H9 (cell line): ENCODE results near the gene FAM219A. TPM values are rescaled to one million over a fixed set of nuclear protein-coding genes. Genes with fewer than 3 reads are reported as not detected.

Experiments used
- DNase-seq: peaks from one replicate; pipeline ENCODE4 v3.0.0-alpha.2; 2017
- H2AFZ ChIP-seq: one replicate; pipeline ENCODE4 v1.6.1; 2013; ENCODE audit warnings: mild to moderate bottlenecking, low read length, control low read depth, moderate library complexity
- H2AK5ac ChIP-seq: 2 replicates; pipeline ENCODE4 v1.6.1; 2013; ENCODE audit warnings: low read length, control low read depth, mixed read lengths; ENCODE audit not compliant: insufficient read length
- H2BK120ac ChIP-seq: one replicate; pipeline ENCODE4 v1.6.1; 2013; ENCODE audit warnings: low read depth, mild to moderate bottlenecking, low read length, control low read depth, inconsistent platforms; ENCODE audit not compliant: poor library complexity, severe bottlenecking
- H2BK12ac ChIP-seq: 2 replicates; pipeline ENCODE4 v1.6.1; 2013; ENCODE audit warnings: low read length, control low read depth, mixed read lengths, low read depth; ENCODE audit not compliant: insufficient read length
- H2BK15ac ChIP-seq: 2 replicates; pipeline ENCODE4 v1.6.1; 2013; ENCODE audit warnings: low read depth, low read length, control low read depth
- H2BK20ac ChIP-seq: one replicate; pipeline ENCODE4 v1.6.1; 2013; ENCODE audit warnings: low read depth, mild to moderate bottlenecking, low read length, control low read depth, inconsistent platforms; ENCODE audit not compliant: poor library complexity, severe bottlenecking
- H2BK5ac ChIP-seq: 2 replicates; pipeline ENCODE4 v1.6.1; 2013; ENCODE audit warnings: low read length, control low read depth, mixed read lengths; ENCODE audit not compliant: insufficient read length
- H3K14ac ChIP-seq: 2 replicates; pipeline ENCODE4 v1.6.1; 2013; ENCODE audit warnings: low read length, control low read depth; ENCODE audit not compliant: insufficient read depth
- H3K18ac ChIP-seq: 2 replicates; pipeline ENCODE4 v1.6.1; 2013; ENCODE audit warnings: low read depth, mild to moderate bottlenecking, mixed read lengths, low read length, control low read depth; ENCODE audit not compliant: insufficient read length
- H3K23ac ChIP-seq: 2 replicates; pipeline ENCODE4 v1.6.1; 2013; ENCODE audit warnings: low read length, control low read depth, mixed read lengths, low read depth; ENCODE audit not compliant: insufficient read length
- H3K23me2 ChIP-seq: 2 replicates; pipeline ENCODE4 v1.6.1; 2013; ENCODE audit warnings: low read depth, mild to moderate bottlenecking, mixed read lengths, low read length, control low read depth; ENCODE audit not compliant: insufficient read length, poor library complexity, severe bottlenecking
- H3K27ac ChIP-seq: 2 replicates; pipeline ENCODE4 v1.5.1; 2013; ENCODE audit warnings: low read length, control low read depth, mixed read lengths, low read depth; ENCODE audit not compliant: insufficient read length
- H3K27me3 ChIP-seq: 2 replicates; pipeline ENCODE4 v1.6.1; 2013; ENCODE audit warnings: low read length, control low read depth, inconsistent platforms; ENCODE audit not compliant: insufficient read depth
- H3K4ac ChIP-seq: 2 replicates; pipeline ENCODE4 v1.6.1; 2013; ENCODE audit warnings: low read depth, mild to moderate bottlenecking, control low read depth, inconsistent platforms, low read length, moderate library complexity
- H3K4me1 ChIP-seq: 2 replicates; pipeline ENCODE4 v1.6.1; 2013; ENCODE audit warnings: low read length, control low read depth, inconsistent platforms; ENCODE audit not compliant: insufficient read depth
- H3K4me2 ChIP-seq: 2 replicates; pipeline ENCODE4 v1.6.1; 2013; ENCODE audit warnings: low read length, control low read depth, mixed read lengths; ENCODE audit not compliant: insufficient read length, insufficient read depth
- H3K56ac ChIP-seq: 2 replicates; pipeline ENCODE4 v1.6.1; 2013; ENCODE audit warnings: low read depth, mild to moderate bottlenecking, mixed read lengths, low read length, control low read depth; ENCODE audit not compliant: insufficient read length
- H3K79me1 ChIP-seq: 2 replicates; pipeline ENCODE4 v1.6.1; 2013; ENCODE audit warnings: low read depth, mild to moderate bottlenecking, moderate library complexity, low read length, control low read depth, inconsistent platforms; ENCODE audit not compliant: insufficient read depth, poor library complexity, severe bottlenecking
- H3K79me2 ChIP-seq: 2 replicates; pipeline ENCODE4 v1.6.1; 2013; ENCODE audit warnings: low read length, control low read depth, inconsistent platforms; ENCODE audit not compliant: insufficient read depth
- H3K9ac ChIP-seq: 2 replicates; pipeline ENCODE4 v1.6.1; 2013; ENCODE audit warnings: low read length, control low read depth, mixed read lengths; ENCODE audit not compliant: insufficient read length; ENCODE audit errors: extremely low read depth
- H3K9me3 ChIP-seq: one replicate; pipeline ENCODE4 v1.6.1; 2013; ENCODE audit warnings: low read depth, low read length, inconsistent platforms; ENCODE audit not compliant: control insufficient read depth
- H3T11ph ChIP-seq: one replicate; pipeline ENCODE4 v1.6.1; 2013; ENCODE audit warnings: mild to moderate bottlenecking, low read length, control low read depth, inconsistent platforms
- H4K20me1 ChIP-seq: one replicate; pipeline ENCODE4 v1.6.1; 2013; ENCODE audit not compliant: control insufficient read depth, insufficient read length, insufficient read depth
- H4K5ac ChIP-seq: 2 replicates; pipeline ENCODE4 v1.6.1; 2013; ENCODE audit warnings: low read depth, mild to moderate bottlenecking, mixed read lengths, low read length, control low read depth; ENCODE audit not compliant: insufficient read length
- H4K8ac ChIP-seq: replicated peaks from 2 replicates; pipeline ENCODE4 v1.6.1; 2013; ENCODE audit warnings: low read length, control low read depth, mixed read lengths, low read depth; ENCODE audit not compliant: insufficient read length
- H4K91ac ChIP-seq: 2 replicates; pipeline ENCODE4 v1.6.1; 2013; ENCODE audit warnings: low read depth, mild to moderate bottlenecking, moderate library complexity, mixed read lengths, low read length, control low read depth; ENCODE audit not compliant: insufficient read length
- H3K27ac Mint-ChIP-seq, 3 experiments: 2 replicates in 2 of 3; 3 replicates in 1 of 3; pipeline ENCODE4 v1.8.0; 2020 to 2021; ENCODE audit warnings: mixed read lengths in 3 of 3, mild to moderate bottlenecking in 1 of 3, moderate library complexity in 1 of 3
- H3K27me3 Mint-ChIP-seq: 2 replicates; pipeline ENCODE4 v1.8.0; 2021; ENCODE audit warnings: low read depth, mild to moderate bottlenecking, moderate library complexity, mixed read lengths
- H3K36me3 Mint-ChIP-seq, 3 experiments: 2 replicates in 2 of 3; 3 replicates in 1 of 3; pipeline ENCODE4 v1.8.0; 2020 to 2021; ENCODE audit warnings: low read depth in 3 of 3, mixed read lengths in 3 of 3; ENCODE audit not compliant: insufficient read depth in 1 of 3
- H3K4me1 Mint-ChIP-seq, 2 experiments: 2 replicates each; pipeline ENCODE4 v1.8.0; 2020; ENCODE audit warnings: mixed read lengths in 2 of 2
- H3K4me3 Mint-ChIP-seq, 2 experiments: 2 replicates in 1 of 2; 3 replicates in 1 of 2; pipeline ENCODE4 v1.8.0; 2020 to 2021; ENCODE audit warnings: mild to moderate bottlenecking in 2 of 2, mixed read lengths in 2 of 2, moderate library complexity in 1 of 2
- H3K9me3 Mint-ChIP-seq, 2 experiments: 2 replicates in 1 of 2; 3 replicates in 1 of 2; pipeline ENCODE4 v1.8.0; 2020; ENCODE audit warnings: mild to moderate bottlenecking in 2 of 2, mixed read lengths in 2 of 2, moderate library complexity in 1 of 2
- WGBS: extraction: QIAGEN DNeasy Blood & Tissue Kit; methylation state at CpG from one replicate; pipeline ENCODE4 v1.1.7; 2013; ENCODE audit warnings: missing lambda C conversion rate, low lambda C conversion rate, mixed read lengths; ENCODE audit not compliant: insufficient read length; ENCODE audit errors: extremely low coverage; 5-methylcytosine and 5-hydroxymethylcytosine counted together
- total RNA-seq: library from RNA; stranded (reverse); gene quantifications from 2 replicates; pipeline ENCODE4 v1.2.1, GENCODE V29; 2021
- TF ChIP-seq, protein P1 (sequence below): fragments of 200-600 bp; sonication (generic); conservative IDR thresholded peaks from 3 replicates; pipeline ENCODE4 v1.8.0; 2021; ENCODE audit warnings: antibody characterized with exemption, mild to moderate bottlenecking

Gene FAM219A
- total RNA-seq, 1 experiment from 2014 or later, result 16.7 TPM

DNA sequence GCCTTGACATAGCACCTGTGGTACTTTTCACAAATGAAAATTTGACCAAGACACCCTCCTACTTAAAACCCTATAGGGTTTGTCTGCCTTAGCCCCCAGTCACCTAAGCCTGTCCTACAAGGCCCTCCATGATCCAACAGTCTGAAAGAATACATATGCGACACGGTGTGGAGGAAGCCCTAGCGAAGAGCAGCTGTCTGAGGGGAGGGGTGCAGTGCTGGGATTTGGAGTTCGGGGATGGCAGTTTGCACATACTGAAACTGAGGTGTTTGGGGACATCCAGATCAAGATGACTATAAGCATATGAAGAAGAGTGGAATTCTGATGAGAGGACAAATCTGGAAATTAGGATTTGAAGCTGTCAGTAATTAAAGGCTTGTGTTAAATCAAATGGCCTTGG, 74.5 kb downstream of the FAM219A start:
- no peak overlapping the region for H3K27ac Mint-ChIP-seq
- H3K79me2 ChIP-seq, result no peaks in the 10 kb centered on the region
- H4K20me1 ChIP-seq, result no peaks in the 10 kb centered on the region
- no peak overlapping the region for H2BK12ac ChIP-seq
- no peak overlapping the region for H3T11ph ChIP-seq
- WGBS, result no CpG with 5 or more reads among the region's 4 CpGs
- DNase-seq, result no peak
- H3K36me3 Mint-ChIP-seq, result no peaks in the 10 kb centered on the region; a peak in 1 of 7 replicates
- peaks cover 53% of the 10 kb centered on the region for H3K27me3 Mint-ChIP-seq
- no peaks in the 10 kb centered on the region for H3K79me1 ChIP-seq
- no peaks in the 10 kb centered on the region for H3K9me3 ChIP-seq
- H4K91ac ChIP-seq, result no peak overlapping the region
- H3K27me3 ChIP-seq, result peaks cover 2% of the 10 kb centered on the region; the same call in 1 of the 2 replicates
- H3K4me1 ChIP-seq, result no peaks in the 10 kb centered on the region
- H2AK5ac ChIP-seq, result no peak overlapping the region
- H2BK20ac ChIP-seq, result no peak overlapping the region
- no peak overlapping the region for H3K56ac ChIP-seq
- no peak overlapping the region for H2AFZ ChIP-seq
- H3K14ac ChIP-seq, result no peak overlapping the region
- no peak overlapping the region for H2BK120ac ChIP-seq
- no peak overlapping the region for H3K27ac ChIP-seq
- no peak overlapping the region for H3K4me3 Mint-ChIP-seq
- H3K4me2 ChIP-seq, result no peak overlapping the region
- H4K8ac ChIP-seq, result no peak overlapping the region
- no peak overlapping the region for H3K23ac ChIP-seq
- no peak overlapping the region for H3K9ac ChIP-seq
- H3K23me2 ChIP-seq, result peaks cover 21% of the 10 kb centered on the region
- H3K4me1 Mint-ChIP-seq, result peaks cover 9 to 19% of the 10 kb centered on the region in 2 experiments
- H3K4ac ChIP-seq, result no peak overlapping the region
- TF ChIP-seq, protein P1, sequence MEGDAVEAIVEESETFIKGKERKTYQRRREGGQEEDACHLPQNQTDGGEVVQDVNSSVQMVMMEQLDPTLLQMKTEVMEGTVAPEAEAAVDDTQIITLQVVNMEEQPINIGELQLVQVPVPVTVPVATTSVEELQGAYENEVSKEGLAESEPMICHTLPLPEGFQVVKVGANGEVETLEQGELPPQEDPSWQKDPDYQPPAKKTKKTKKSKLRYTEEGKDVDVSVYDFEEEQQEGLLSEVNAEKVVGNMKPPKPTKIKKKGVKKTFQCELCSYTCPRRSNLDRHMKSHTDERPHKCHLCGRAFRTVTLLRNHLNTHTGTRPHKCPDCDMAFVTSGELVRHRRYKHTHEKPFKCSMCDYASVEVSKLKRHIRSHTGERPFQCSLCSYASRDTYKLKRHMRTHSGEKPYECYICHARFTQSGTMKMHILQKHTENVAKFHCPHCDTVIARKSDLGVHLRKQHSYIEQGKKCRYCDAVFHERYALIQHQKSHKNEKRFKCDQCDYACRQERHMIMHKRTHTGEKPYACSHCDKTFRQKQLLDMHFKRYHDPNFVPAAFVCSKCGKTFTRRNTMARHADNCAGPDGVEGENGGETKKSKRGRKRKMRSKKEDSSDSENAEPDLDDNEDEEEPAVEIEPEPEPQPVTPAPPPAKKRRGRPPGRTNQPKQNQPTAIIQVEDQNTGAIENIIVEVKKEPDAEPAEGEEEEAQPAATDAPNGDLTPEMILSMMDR, result no peak
- no peak overlapping the region for H2BK5ac ChIP-seq
- no peaks in the 10 kb centered on the region for H3K9me3 Mint-ChIP-seq
- no peak overlapping the region for H3K18ac ChIP-seq
- no peak overlapping the region for H4K5ac ChIP-seq
- no peak overlapping the region for H2BK15ac ChIP-seq
